HCT116 (cell line): ENCODE results near the gene KCNG1. TPM values are rescaled to one million over a fixed set of nuclear protein-coding genes. Genes with fewer than 3 reads are reported as not detected.

ENCODE experiments used
- ATAC-seq: fragments of 200-7000 bp; cut with Tn5 transposase; 2 replicates; pipeline ENCODE4 v1.9.1; 2020; ENCODE audit warnings: mild to moderate bottlenecking, moderate library complexity
- BruUV-seq: library from RNA; stranded (reverse); fragments of 400-500 nt; replicated peaks from 2 replicates; lab custom pipeline; 2021; lab: Mats Ljungman, UMichigan
- CTCF ChIA-PET: fragments of 300-600 bp; sonication (Branson Sonifier 250); formaldehyde crosslinking; loops from one replicate; lab custom pipeline; 2021; ENCODE audit warnings: antibody characterized with exemption; lab: Charles Lee
- POLR2A ChIA-PET: fragments of 300-600, 350-600 bp; sonication (Branson Sonifier 250); formaldehyde crosslinking; loops from one replicate; lab custom pipeline; 2021; ENCODE audit warnings: antibody characterized with exemption; lab: Charles Lee
- RAD21 ChIA-PET, 2 experiments: fragments of 300-600 bp; sonication (Branson Sonifier 250); formaldehyde crosslinking; loops; one replicate each; lab custom pipeline; 2023; ENCODE audit warnings: low total read pairs in 2 of 2; ENCODE audit not compliant: uncharacterized antibody in 2 of 2, unreplicated experiment in 2 of 2, low non-redundant PET in 1 of 2; lab: Charles Lee
- DNase-seq: peaks from one replicate; pipeline ENCODE4 v3.0.0-alpha.2; 2010; ENCODE audit warnings: low read depth, low spot score
- H2AFZ ChIP-seq: fragments of 200-600 bp; shearing (Covaris generic), sonication (generic); 2 replicates; pipeline ENCODE4 v1.6.1; 2017; ENCODE audit warnings: low read depth, mixed run types, mixed read lengths, antibody characterized with exemption, low read length; ENCODE audit not compliant: poor library complexity, severe bottlenecking
- H3K27ac ChIP-seq: 2 replicates; pipeline ENCODE4 v1.5.1; 2012; ENCODE audit warnings: low read depth, low read length
- H3K27me3 ChIP-seq: fragments of 200-600 bp; sonication (generic); 2 replicates; pipeline ENCODE4 v1.6.1; 2016; ENCODE audit warnings: mixed run types, low read length, mixed read lengths; ENCODE audit not compliant: insufficient read depth
- H3K36me3 ChIP-seq, 2 experiments: fragments of 200-500 bp in 1 of 2; fragments of 200-600 bp in 1 of 2; sonication (Bioruptor generic) in 1 of 2; sonication (generic) in 1 of 2; 2 replicates each; pipeline versions ENCODE4 v1.5.1 to v1.6.1; 2014 to 2016; ENCODE audit warnings: low read length in 2 of 2, inconsistent platforms in 1 of 2, mixed read lengths in 1 of 2, mixed run types in 1 of 2; ENCODE audit not compliant: insufficient read depth in 2 of 2, control insufficient read depth in 1 of 2
- H3K4me1 ChIP-seq, 2 experiments: fragments of 200-600 bp in 1 of 2; sonication (generic) in 1 of 2; 2 replicates each; pipeline versions ENCODE4 v1.5.1 to v1.6.1; 2012 to 2017; ENCODE audit warnings: low read length in 2 of 2, inconsistent platforms in 1 of 2, mild to moderate bottlenecking in 1 of 2, mixed read lengths in 1 of 2, mixed run types in 1 of 2, moderate library complexity in 1 of 2; ENCODE audit not compliant: insufficient read depth in 2 of 2, control insufficient read depth in 1 of 2
- H3K4me2 ChIP-seq: fragments of 200-600 bp; sonication (generic); 2 replicates; pipeline ENCODE4 v1.6.1; 2017; ENCODE audit warnings: mixed run types, low read length, mixed read lengths
- H3K4me3 ChIP-seq, 2 experiments: fragments of 200-600 bp in 1 of 2; sonication (generic) in 1 of 2; replicated peaks in 1 of 2; 2 replicates each; pipeline ENCODE4 v1.5.1; 2011 to 2016; ENCODE audit warnings: low read length in 2 of 2, control low read depth in 1 of 2, low read depth in 1 of 2, mild to moderate bottlenecking in 1 of 2, mixed read lengths in 1 of 2, mixed run types in 1 of 2
- H3K79me2 ChIP-seq: fragments of 200-600 bp; sonication (generic); 2 replicates; pipeline ENCODE4 v1.6.1; 2017; ENCODE audit warnings: mild to moderate bottlenecking, mixed run types, low read length, moderate library complexity, mixed read lengths; ENCODE audit not compliant: insufficient read depth
- H3K9ac ChIP-seq: fragments of 200-600 bp; sonication (generic); 2 replicates; pipeline ENCODE4 v1.6.1; 2016; ENCODE audit warnings: low read length, mixed read lengths
- H3K9me2 ChIP-seq: fragments of 200-600 bp; sonication (generic), shearing (Covaris generic); 2 replicates; pipeline ENCODE4 v1.6.1; 2017; ENCODE audit warnings: mixed run types, mild to moderate bottlenecking, moderate library complexity; ENCODE audit not compliant: insufficient read depth
- H3K9me3 ChIP-seq, 2 experiments: fragments of 200-500 bp in 1 of 2; fragments of 200-600 bp in 1 of 2; sonication (Bioruptor generic) in 1 of 2; sonication (generic) in 1 of 2; 2 replicates each; pipeline ENCODE4 v1.6.1; 2014 to 2017; ENCODE audit warnings: low read length in 2 of 2, mixed read lengths in 2 of 2, inconsistent platforms in 1 of 2, low read depth in 1 of 2, mild to moderate bottlenecking in 1 of 2, mixed run types in 1 of 2, moderate library complexity in 1 of 2; ENCODE audit not compliant: control insufficient read depth in 1 of 2, insufficient read depth in 1 of 2
- H4K20me1 ChIP-seq: fragments of 200-600 bp; sonication (generic), shearing (Covaris generic); 2 replicates; pipeline ENCODE4 v1.6.1; 2017; ENCODE audit warnings: mixed run types, mild to moderate bottlenecking, moderate library complexity; ENCODE audit not compliant: insufficient read depth
- ATF3 ChIP-seq: IDR thresholded peaks from 2 replicates; pipeline ENCODE4 v1.6.1; 2012
- CBX3 ChIP-seq: IDR thresholded peaks from 2 replicates; pipeline ENCODE4 v1.6.1; 2012; ENCODE audit warnings: low read depth
- EGR1 ChIP-seq: IDR thresholded peaks from 2 replicates; pipeline ENCODE4 v1.6.1; 2012; ENCODE audit warnings: low read depth
- POLR2AphosphoS5 ChIP-seq: IDR thresholded peaks from 2 replicates; pipeline ENCODE4 v1.6.1; 2011; ENCODE audit warnings: mild to moderate bottlenecking, low read depth, low read length, moderate library complexity
- RAD21 ChIP-seq: IDR thresholded peaks from 2 replicates; pipeline ENCODE4 v1.6.1; 2012; ENCODE audit warnings: low read depth, mild to moderate bottlenecking
- REST ChIP-seq: IDR thresholded peaks from 2 replicates; pipeline ENCODE4 v1.6.1; 2012; ENCODE audit warnings: low read depth
- YY1 ChIP-seq: IDR thresholded peaks from 2 replicates; pipeline ENCODE4 v1.6.1; 2011; ENCODE audit warnings: low read length, low read depth, moderate library complexity, mild to moderate bottlenecking; ENCODE audit not compliant: insufficient replicate concordance; ENCODE audit errors: extremely low read depth
- ZNF274 ChIP-seq: fragments of 200-500 bp; sonication (Bioruptor generic); IDR thresholded peaks from 2 replicates; pipeline ENCODE4 v1.6.1; 2014; ENCODE audit warnings: mild to moderate bottlenecking, low read depth, low read length, inconsistent platforms
- intact Hi-C: fragments of 100-400 bp; cut with micrococcal nuclease; formaldehyde crosslinking; loops from 2 replicates; pipeline ENCODE4 v1.10.0; 2022
- total RNA-seq: library from RNA; stranded (reverse); gene quantifications from one replicate; pipeline ENCODE4 v1.2.1, GENCODE V29; 2021; ENCODE audit not compliant: unreplicated experiment
- TF ChIP-seq, protein P1 (sequence below): IDR thresholded peaks from 2 replicates; pipeline ENCODE4 v1.6.1; 2011; ENCODE audit warnings: mild to moderate bottlenecking, low read length, moderate library complexity; ENCODE audit not compliant: insufficient replicate concordance; ENCODE audit errors: extremely low read depth
- TF ChIP-seq, protein P2 (sequence below): IDR thresholded peaks from 2 replicates; pipeline ENCODE4 v1.6.1; 2012

Gene KCNG1
- total RNA-seq, 1 experiment from 2014 or later = 54.6 TPM

DNA sequence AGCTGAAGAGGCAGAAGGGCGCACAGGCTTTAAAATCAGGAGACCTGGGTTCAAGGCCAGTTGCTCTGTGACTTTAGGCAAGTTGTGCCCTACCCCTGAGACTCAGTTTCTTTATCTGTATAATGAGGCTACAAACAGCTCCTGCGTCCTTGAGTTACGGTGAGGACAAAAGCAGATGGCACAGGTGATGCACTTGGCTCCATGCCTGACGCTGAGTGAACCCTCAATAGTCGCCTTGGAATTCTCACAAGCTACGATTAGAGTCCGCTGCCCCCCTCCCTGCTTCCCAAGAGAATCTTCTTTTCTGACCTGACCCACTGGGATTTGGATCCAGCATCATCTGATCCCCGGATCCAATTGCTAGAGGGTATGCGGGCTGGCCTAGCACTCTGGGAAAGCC lies 6.4 kb downstream of the KCNG1 start:
- ChIA-PET POLR2A (interaction anchor here (0.6 kb wide), 1 partner anchor 202 kb away, joined by 3 read pairs; no protein-coding TSS in a partner anchor), RAD21 (no interaction called here), CTCF (interaction anchor here (1.4 to 2.5 kb wide), 5 partner anchors 8 to 291 kb away, joined by 4 to 27 read pairs (median 15); no protein-coding TSS in a partner anchor)
- Histone ChIP-seq H3K9ac (no peak overlapping the region), H3K79me2 (peaks cover 18% of the 10 kb centered on the region), H2AFZ (no peak overlapping the region), H3K36me3 (no peaks in the 10 kb centered on the region), H3K4me1 (peaks cover 2 to 3% of the 10 kb centered on the region in 2 experiments; a peak in 3 of 4 replicates), H3K4me3 (no peak overlapping the region), H3K27me3 (no peaks in the 10 kb centered on the region), H3K9me2 (no peaks in the 10 kb centered on the region), H3K9me3 (no peaks in the 10 kb centered on the region), H4K20me1 (no peaks in the 10 kb centered on the region), H3K27ac (no peak overlapping the region), H3K4me2 (no peak overlapping the region)
- no TSS peak for BruUV-seq
- DNase-seq (no peak), ATAC-seq (no peak)
- TF ChIP-seq CBX3 (no peak), YY1 (no peak), RAD21 (no peak), ATF3 (no peak), EGR1 (no peak), REST (no peak), ZNF274 (no peak), POLR2AphosphoS5 (no peak; the same call in 1 of the 2 replicates)
- TF ChIP-seq, protein P1, sequence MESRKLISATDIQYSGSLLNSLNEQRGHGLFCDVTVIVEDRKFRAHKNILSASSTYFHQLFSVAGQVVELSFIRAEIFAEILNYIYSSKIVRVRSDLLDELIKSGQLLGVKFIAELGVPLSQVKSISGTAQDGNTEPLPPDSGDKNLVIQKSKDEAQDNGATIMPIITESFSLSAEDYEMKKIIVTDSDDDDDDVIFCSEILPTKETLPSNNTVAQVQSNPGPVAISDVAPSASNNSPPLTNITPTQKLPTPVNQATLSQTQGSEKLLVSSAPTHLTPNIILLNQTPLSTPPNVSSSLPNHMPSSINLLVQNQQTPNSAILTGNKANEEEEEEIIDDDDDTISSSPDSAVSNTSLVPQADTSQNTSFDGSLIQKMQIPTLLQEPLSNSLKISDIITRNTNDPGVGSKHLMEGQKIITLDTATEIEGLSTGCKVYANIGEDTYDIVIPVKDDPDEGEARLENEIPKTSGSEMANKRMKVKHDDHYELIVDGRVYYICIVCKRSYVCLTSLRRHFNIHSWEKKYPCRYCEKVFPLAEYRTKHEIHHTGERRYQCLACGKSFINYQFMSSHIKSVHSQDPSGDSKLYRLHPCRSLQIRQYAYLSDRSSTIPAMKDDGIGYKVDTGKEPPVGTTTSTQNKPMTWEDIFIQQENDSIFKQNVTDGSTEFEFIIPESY = no peak
- TF ChIP-seq, protein P2, sequence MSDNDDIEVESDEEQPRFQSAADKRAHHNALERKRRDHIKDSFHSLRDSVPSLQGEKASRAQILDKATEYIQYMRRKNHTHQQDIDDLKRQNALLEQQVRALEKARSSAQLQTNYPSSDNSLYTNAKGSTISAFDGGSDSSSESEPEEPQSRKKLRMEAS = no peak
- intact Hi-C loops = no loop called here
